ENCODE measurements around the gene FLOT2.
"Not testable (repeated sequence)": the region's sequence is repeated elsewhere in the genome, so short reads cannot be mapped to it uniquely, and the experiment has no call there.

Gene FLOT2

DNA sequence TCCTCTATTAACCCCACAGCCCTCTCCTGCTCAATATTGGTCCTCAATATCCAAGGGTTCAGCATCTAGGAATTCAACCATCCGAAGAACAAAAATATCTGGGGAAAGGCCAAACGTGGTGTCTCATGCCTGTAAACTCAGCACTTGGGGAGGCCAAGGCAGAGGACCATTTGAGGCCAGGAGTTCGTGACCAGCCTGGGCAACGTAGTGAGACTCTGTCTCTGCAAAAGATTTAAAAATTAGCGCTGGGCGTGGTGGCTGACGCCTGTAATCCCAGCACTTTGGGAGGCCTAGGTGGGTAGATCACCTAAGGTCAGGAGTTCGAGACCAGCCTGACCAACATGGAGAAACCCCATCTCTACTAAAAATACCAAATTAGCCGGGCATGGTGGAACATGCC is 50.8 kb downstream of the FLOT2 start:
- not testable (repeated sequence) for H3K27me3 ChIP-seq (ENCODE audit: insufficient read depth, low read length); H3K79me1 ChIP-seq (ENCODE audit: low read length); H3K4ac ChIP-seq (ENCODE audit: low read depth, low read length); H3K4me1 ChIP-seq (ENCODE audit: control insufficient read depth in 1 of 2, insufficient read depth in 2 of 2, low read length in 2 of 2); H3K4me3 ChIP-seq (ENCODE audit: low read depth, low read length); H2BK12ac ChIP-seq (ENCODE audit: low read length); H2AK5ac ChIP-seq (ENCODE audit: low read length); H2AFZ ChIP-seq (ENCODE audit: insufficient read depth, low read length, poor library complexity); H3K79me2 ChIP-seq (ENCODE audit: control insufficient read depth, insufficient read depth, low read length, poor library complexity); H3K36me3 ChIP-seq (ENCODE audit: control insufficient read depth in 1 of 2, insufficient read depth in 2 of 2, low read length in 2 of 2); H3K9ac ChIP-seq (ENCODE audit: low read length); H2BK5ac ChIP-seq (ENCODE audit: low read depth, low read length, poor library complexity); H2BK120ac ChIP-seq (ENCODE audit: insufficient read depth, low read length, poor library complexity); H4K8ac ChIP-seq (ENCODE audit: low read depth, low read length); H4K12ac ChIP-seq (ENCODE audit: low read depth, low read length); H3K9me3 ChIP-seq (ENCODE audit: insufficient read depth, low read depth, low read length); DNase-seq; H3K23ac ChIP-seq (ENCODE audit: low read length); H3K27ac ChIP-seq (ENCODE audit: low read depth, low read length); H3K18ac ChIP-seq (ENCODE audit: low read length); H3K4me2 ChIP-seq (ENCODE audit: low read length); H3K14ac ChIP-seq (ENCODE audit: low read length); H4K91ac ChIP-seq (ENCODE audit: low read depth, low read length)
- no CpG with 5 or more reads among the region's 9 CpGs for WGBS (ENCODE audit: extremely low coverage, insufficient coverage, insufficient read length)

DNA sequence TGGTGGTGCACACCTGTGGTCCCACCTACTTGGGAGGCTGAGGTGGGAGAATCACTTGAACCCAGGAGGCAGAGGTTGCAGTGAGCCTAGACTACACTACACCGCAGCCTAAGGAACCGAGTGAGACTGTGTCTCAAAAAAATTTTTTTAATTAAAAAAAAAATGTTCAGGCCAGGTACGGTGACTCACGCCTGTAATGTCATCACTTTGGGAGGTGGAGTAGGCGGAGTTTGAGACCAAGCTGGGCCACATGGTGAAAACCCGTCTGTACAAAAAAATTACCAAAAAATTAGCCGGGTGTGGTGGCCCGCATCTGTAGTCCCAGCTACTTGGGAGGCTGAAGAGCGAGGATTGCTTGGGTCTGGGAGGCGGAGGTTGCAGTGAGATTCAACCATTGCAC is 51.3 kb downstream of the FLOT2 start:
- Histone ChIP-seq H3K14ac (ENCODE audit: low read length) (no peak overlapping the region), H3K9ac (ENCODE audit: low read length) (no peak overlapping the region), H3K27me3 (ENCODE audit: insufficient read depth, low read length) (no peaks in the 10 kb centered on the region), H2BK12ac (ENCODE audit: low read length) (no peak overlapping the region), H2AK5ac (ENCODE audit: low read length) (no peak overlapping the region), H3K4ac (ENCODE audit: low read depth, low read length) (no peak overlapping the region), H3K79me2 (ENCODE audit: control insufficient read depth, insufficient read depth, low read length, poor library complexity) (peaks cover 7% of the 10 kb centered on the region), H2BK120ac (ENCODE audit: insufficient read depth, low read length, poor library complexity) (no peak overlapping the region), H3K36me3 (ENCODE audit: control insufficient read depth in 1 of 2, insufficient read depth in 2 of 2, low read length in 2 of 2) (no peaks in the 10 kb centered on the region), H3K4me2 (ENCODE audit: low read length) (no peak overlapping the region), H3K18ac (ENCODE audit: low read length) (no peak overlapping the region), H3K23ac (ENCODE audit: low read length) (no peak overlapping the region), H4K91ac (ENCODE audit: low read depth, low read length) (no peak overlapping the region), H4K12ac (ENCODE audit: low read depth, low read length) (no peak overlapping the region), H4K8ac (ENCODE audit: low read depth, low read length) (no peak overlapping the region), H3K79me1 (ENCODE audit: low read length) (peaks cover 7% of the 10 kb centered on the region), H2AFZ (ENCODE audit: insufficient read depth, low read length, poor library complexity) (no peak overlapping the region), H3K9me3 (ENCODE audit: insufficient read depth, low read depth, low read length) (no peaks in the 10 kb centered on the region), H2BK5ac (ENCODE audit: low read depth, low read length, poor library complexity) (no peak overlapping the region), H3K4me3 (ENCODE audit: low read depth, low read length) (no peak overlapping the region), H3K27ac (ENCODE audit: low read depth, low read length) (no peak overlapping the region), H3K4me1 (ENCODE audit: control insufficient read depth in 1 of 2, insufficient read depth in 2 of 2, low read length in 2 of 2) (no peaks in the 10 kb centered on the region)
- no CpG with 5 or more reads among the region's 10 CpGs for WGBS (ENCODE audit: extremely low coverage, insufficient coverage, insufficient read length)
- peak; percentile 77 to 87 for DNase-seq

- Histone ChIP-seq H4K91ac (ENCODE audit: low read depth, low read length) (no peak overlapping the region), H3K9me3 (ENCODE audit: insufficient read depth, low read depth, low read length) (no peaks in the 10 kb centered on the region), H2BK5ac (ENCODE audit: low read depth, low read length, poor library complexity) (no peak overlapping the region), H3K79me2 (ENCODE audit: control insufficient read depth, insufficient read depth, low read length, poor library complexity) (peaks cover 7% of the 10 kb centered on the region), H2BK120ac (ENCODE audit: insufficient read depth, low read length, poor library complexity) (no peak overlapping the region), H3K27ac (ENCODE audit: low read depth, low read length) (no peak overlapping the region), H3K23ac (ENCODE audit: low read length) (peak overlapping the region; percentile 10), H3K14ac (ENCODE audit: low read length) (no peak overlapping the region), H3K9ac (ENCODE audit: low read length) (no peak overlapping the region), H3K4me3 (ENCODE audit: low read depth, low read length) (no peak overlapping the region), H3K18ac (ENCODE audit: low read length) (no peak overlapping the region), H3K36me3 (ENCODE audit: control insufficient read depth in 1 of 2, insufficient read depth in 2 of 2, low read length in 2 of 2) (no peaks in the 10 kb centered on the region), H2BK12ac (ENCODE audit: low read length) (no peak overlapping the region), H3K27me3 (ENCODE audit: insufficient read depth, low read length) (no peaks in the 10 kb centered on the region), H3K4me1 (ENCODE audit: control insufficient read depth in 1 of 2, insufficient read depth in 2 of 2, low read length in 2 of 2) (no peaks in the 10 kb centered on the region), H3K4me2 (ENCODE audit: low read length) (no peak overlapping the region), H3K4ac (ENCODE audit: low read depth, low read length) (no peak overlapping the region), H2AFZ (ENCODE audit: insufficient read depth, low read length, poor library complexity) (no peak overlapping the region), H4K12ac (ENCODE audit: low read depth, low read length) (no peak overlapping the region), H2AK5ac (ENCODE audit: low read length) (no peak overlapping the region), H3K79me1 (ENCODE audit: low read length) (peaks cover 7% of the 10 kb centered on the region), H4K8ac (ENCODE audit: low read depth, low read length) (no peak overlapping the region)
- WGBS (ENCODE audit: extremely low coverage, insufficient coverage, insufficient read length): no CpG with 5 or more reads among the region's 6 CpGs
- no peak for DNase-seq
These were observed 53.8 kb downstream of the FLOT2 start for GRCh38 chr17:28843816-28844148.

- peak within 1 kb of the TSS; percentile 73 for H3K18ac ChIP-seq (ENCODE audit: low read length)
- peak within 1 kb of the TSS; percentile 99 for H4K12ac ChIP-seq (ENCODE audit: low read depth, low read length)
- H2AFZ ChIP-seq (ENCODE audit: insufficient read depth, low read length, poor library complexity): peak within 1 kb of the TSS; percentile 99
- H3K23ac ChIP-seq (ENCODE audit: low read length): no peak within 1 kb of the TSS
- H3K4me3 ChIP-seq (ENCODE audit: low read depth, low read length): peak within 1 kb of the TSS; percentile 97
- H3K4ac ChIP-seq (ENCODE audit: low read depth, low read length): peak within 1 kb of the TSS; percentile 98
- peak within 1 kb of the TSS; percentile 65 for H2BK5ac ChIP-seq (ENCODE audit: low read depth, low read length, poor library complexity)
- peak within 1 kb of the TSS; percentile 23 for H2BK12ac ChIP-seq (ENCODE audit: low read length)
- peak within 1 kb of the TSS; percentile 80 for H4K91ac ChIP-seq (ENCODE audit: low read depth, low read length)
- H3K4me1 ChIP-seq (ENCODE audit: control insufficient read depth in 1 of 2, insufficient read depth in 2 of 2, low read length in 2 of 2): no peaks in the 10 kb centered on the region
- no CpG with 5 or more reads among the region's 44 CpGs for WGBS (ENCODE audit: extremely low coverage, insufficient coverage, insufficient read length)
- peak within 1 kb of the TSS; percentile 93 for H3K9ac ChIP-seq (ENCODE audit: low read length)
- peak within 1 kb of the TSS; percentile 66 for H2AK5ac ChIP-seq (ENCODE audit: low read length)
- peaks cover 7% of the 10 kb centered on the region for H3K79me1 ChIP-seq (ENCODE audit: low read length)
- H3K9me3 ChIP-seq (ENCODE audit: insufficient read depth, low read depth, low read length): no peaks in the 10 kb centered on the region
- peak within 1 kb of the TSS; percentile 94 for H3K14ac ChIP-seq (ENCODE audit: low read length)
- H4K8ac ChIP-seq (ENCODE audit: low read depth, low read length): peak within 1 kb of the TSS; percentile 100
- peak within 1 kb of the TSS; percentile 94 for H3K4me2 ChIP-seq (ENCODE audit: low read length)
- peak within 1 kb of the TSS; percentile 32 for H3K27ac ChIP-seq (ENCODE audit: low read depth, low read length)
- no peaks in the 10 kb centered on the region for H3K36me3 ChIP-seq (ENCODE audit: control insufficient read depth in 1 of 2, insufficient read depth in 2 of 2, low read length in 2 of 2)
- H3K79me2 ChIP-seq (ENCODE audit: control insufficient read depth, insufficient read depth, low read length, poor library complexity): peaks cover 7% of the 10 kb centered on the region
- H3K27me3 ChIP-seq (ENCODE audit: insufficient read depth, low read length): no peaks in the 10 kb centered on the region
- DNase-seq: peak; percentile 89 to 93
- H2BK120ac ChIP-seq (ENCODE audit: insufficient read depth, low read length, poor library complexity): peak within 1 kb of the TSS; percentile 82
These were observed 55.1 kb downstream of the FLOT2 start, which contains the start of gene FAM222B for GRCh38 chr17:28842282-28843012. FAM222B (minus strand) TSS chr17:28842790; CDS start chr17:28766667, 76,123 bp downstream.
